HG02571 (cell line): ENCODE measurements around the gene AOAH.
"Not testable (repeated sequence)": the region's sequence is repeated elsewhere in the genome, so short reads cannot be mapped to it uniquely, and the experiment has no call there.

ENCODE experiments used
- ATAC-seq: cut with Tn5 transposase; IDR thresholded peaks from one replicate; pipeline ENCODE4 v1.9.1; 2021; ENCODE audit warnings: mild to moderate bottlenecking, moderate library complexity; ENCODE audit not compliant: unreplicated experiment

The AOAH gene

DNA sequence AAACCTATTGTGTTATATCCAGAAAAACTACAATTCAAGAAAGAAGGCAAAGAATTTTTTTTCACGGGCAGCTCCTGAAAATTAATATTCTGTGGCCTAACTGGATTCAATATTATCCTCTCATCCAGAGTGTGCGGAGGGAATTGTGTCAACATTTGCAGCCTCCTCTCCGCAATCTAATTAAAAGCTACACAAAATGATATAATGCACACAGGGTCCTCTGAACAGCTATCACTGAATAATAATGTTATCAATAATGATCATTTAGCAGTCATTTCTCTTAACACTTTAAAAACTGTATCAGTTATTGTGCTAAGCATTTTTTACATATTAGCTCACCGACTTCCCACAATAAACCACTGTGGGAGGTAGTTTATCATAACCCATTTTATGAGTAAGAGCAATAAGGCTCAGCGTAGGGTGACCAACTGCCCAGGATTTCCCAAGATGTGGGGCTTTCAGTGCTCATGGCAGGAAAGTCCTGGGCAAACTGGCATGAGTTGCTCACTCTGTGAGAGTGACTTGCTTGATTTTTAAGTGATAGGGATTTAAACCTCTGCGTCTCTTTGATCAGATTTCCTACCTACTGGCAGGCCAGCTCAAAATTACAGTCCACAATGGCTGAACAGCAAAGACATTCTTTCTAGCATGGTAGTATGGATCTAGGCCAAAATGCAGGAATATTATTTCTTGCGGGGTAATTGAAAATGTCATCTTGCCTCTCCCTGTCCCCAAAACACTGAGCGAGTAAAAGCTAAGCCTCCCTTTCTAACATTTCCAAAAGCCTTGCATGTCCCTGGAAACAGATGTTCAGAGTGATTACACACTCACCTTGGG is 65.7 kb downstream of the AOAH start:
- ATAC-seq: no peak

DNA sequence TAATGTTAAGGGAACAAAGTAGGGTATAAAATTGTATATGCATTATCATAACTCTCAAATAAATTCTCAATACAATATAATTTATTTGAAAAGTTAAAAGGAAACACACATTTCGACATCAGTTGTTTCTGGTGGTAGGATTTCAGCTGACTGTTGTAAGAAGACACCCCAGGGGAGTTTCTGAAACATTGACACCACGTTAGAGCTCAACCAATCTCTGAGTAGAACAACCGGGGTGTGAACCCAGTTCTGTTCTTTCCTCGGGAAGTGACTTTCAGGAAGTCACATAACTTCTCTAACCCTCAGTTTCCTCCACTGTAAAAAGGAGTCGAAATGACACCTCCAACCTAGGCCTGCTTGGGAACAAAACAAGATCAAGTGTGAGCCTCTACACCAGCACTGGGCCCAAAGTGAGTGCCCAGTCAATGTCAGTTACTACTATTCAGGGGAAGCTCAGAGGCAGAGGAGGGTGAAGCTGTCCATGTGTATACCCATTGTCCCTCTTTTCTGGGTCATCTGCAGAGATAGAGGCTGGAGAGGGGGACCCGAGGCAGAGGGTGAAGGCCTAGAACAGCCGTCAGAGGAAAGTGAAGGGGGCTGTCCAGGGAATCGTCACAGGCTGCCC is 67.1 kb downstream of the AOAH start:
- ATAC-seq: no peak

DNA sequence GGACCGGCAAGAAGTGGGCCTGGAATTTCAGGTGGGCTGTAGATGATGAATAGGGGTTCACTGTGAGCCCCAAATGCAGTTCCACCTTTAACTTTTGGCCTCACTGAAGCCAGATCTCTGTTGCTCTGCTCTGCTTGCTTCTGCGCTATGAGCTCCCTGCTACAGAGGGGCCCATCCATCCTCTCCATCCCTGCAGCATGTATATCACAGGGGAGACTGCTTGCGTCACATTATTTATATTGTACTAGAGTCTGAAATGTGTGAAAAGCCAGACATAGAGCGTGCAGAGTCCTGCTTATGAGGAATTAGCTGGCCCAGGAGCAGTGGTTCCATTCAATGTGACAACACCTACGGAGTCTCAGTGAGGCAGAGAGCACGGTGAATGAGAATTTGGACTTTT is 69.9 kb downstream of the AOAH start:
- no peak for ATAC-seq

DNA sequence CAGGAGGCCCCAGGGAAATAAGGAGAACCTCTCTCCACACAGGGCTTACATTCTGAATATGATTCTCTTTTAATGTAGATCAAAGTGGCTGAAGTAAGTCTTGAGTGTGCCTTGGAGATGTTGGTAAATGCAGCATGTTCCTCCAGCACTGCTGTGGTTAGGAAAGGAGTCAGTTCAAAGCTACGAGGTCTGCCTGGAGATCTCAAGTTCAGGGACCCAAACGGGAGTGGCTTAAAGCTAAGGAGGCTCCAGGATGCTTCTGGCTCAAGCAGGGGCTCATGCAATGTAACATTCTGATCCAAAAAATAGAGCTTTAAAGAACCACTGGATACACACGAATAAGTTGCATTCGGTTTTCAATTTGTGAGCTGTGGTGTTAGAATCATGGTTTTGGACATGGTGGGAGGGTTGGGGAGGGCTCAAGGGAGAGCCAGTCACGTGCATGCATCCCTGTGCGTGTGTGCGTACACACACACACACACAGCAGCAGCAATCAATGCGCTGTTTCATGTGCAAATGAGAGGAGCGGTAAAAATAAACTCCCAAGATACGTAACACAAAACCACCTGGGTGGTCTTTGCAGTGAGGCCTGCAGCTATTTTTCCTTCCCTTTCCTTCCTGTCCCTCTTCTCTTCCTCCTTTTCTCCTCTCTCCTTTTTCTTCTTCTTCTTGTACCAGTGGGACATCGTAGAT is 70.5 kb downstream of the AOAH start:
- ATAC-seq: no peak

DNA sequence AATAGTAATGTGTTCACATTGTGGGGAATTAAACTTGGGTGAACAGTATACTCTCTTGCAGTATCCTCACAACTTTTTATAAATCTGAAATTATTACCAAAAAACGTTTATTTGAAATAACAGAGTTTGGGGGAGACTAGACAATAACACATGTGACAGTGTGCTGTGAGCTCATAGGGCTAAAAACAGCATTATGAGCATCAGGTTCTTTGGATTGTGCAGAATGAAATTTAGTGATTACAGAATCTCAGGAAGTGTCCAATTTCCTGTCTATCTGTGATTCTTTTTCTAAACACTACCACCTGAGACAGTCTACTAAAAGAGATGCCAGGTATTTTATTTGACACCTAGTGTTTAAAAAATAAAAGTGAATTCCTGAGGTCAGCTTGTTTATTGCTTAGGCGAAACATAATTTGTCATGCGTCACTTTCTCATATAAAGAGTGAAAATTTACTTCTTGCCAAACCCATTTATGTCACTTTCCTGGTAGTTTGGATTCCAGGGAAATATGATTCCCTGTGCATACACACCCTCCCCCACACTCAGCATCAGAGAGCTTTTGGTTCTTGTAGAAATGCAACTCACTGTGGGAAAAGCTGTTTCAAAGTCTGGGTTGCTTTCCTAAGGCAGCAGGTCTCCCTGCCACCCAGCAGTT is 71.2 kb downstream of the AOAH start:
- ATAC-seq: no peak

DNA sequence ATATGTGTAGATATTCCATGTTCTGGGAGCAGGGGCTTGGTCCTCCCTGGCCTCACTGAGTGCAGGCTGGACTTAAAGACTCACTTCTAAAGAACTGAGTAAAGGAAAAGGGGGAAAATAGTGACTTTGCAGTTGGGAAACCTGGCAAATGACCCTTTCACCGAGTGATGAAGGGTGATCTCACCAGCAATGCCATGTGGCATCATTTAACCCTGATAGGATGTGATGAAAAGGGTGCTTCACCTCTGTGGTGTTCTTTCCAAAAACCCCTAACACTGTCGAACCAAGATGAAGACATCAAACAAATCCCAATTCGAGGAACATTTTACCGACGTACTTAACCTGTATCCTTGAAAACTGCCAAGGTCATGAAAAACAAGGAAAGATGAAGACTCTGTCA is 71.9 kb downstream of the AOAH start:
- ATAC-seq: no peak

DNA sequence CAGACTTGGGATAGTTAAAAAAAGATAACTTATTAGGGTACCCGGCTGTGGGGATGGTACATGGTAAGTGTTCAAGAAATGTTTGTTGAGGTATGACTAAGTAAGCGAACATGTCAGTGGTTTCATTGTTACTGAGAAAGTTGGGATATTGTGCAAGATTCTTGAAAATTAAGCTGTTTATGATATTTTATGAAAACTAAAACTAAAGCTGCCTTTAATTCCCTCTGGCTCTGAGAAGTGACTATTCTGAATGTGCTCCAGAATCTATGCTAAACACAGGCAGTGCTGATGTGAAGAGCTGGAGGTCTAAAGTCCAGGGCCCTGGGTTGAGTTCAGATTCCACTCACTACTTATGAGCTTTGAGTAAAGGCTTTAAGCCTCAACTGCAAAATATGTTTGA is 72.9 kb downstream of the AOAH start:
- ATAC-seq: no peak

DNA sequence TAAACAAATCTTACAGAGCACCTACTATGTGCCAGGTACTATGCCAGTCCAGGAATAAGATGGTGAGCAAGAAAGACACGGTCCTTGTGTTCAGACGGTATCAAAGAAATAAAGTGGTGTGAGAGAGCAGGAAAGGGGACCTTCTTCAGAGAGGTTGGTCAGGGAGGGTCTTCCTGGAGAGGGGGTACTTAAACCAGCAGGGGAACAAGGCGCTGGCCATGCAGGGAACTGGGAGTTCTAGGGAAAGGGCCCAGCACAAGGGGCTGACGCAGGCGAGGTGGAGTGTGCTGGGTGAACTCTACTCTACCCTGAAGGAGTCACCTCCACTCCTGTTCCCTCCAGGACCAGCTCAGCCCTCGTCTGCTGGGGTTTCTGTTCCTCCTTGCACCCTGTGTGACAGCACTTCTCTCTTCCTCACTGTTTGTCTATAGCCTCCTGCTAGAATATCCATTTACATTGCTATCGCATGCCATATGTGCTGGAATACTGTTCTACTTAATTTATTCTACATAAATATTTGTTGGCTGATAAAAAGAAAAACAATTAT is 73.5 kb downstream of the AOAH start:
- ATAC-seq: no peak

DNA sequence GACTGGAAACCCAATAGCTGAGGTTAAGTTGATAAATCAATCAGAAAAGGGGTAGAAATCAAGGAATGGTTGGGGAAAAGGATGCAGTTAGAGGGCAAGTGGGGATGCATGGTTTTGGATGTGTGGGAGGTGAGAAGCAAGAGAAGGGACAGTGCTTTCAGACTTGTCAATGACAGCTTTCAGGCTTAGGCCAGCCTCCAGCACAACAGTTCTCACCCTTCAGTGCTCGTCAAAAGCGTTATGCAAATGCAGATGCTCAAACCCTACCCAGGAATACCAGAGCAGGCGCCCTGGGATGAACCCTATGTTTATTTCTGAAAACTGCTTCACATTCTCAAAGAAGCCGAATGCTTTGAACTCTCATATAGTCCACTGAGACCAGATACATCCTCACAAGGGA is 74.0 kb downstream of the AOAH start:
- ATAC-seq: no peak

DNA sequence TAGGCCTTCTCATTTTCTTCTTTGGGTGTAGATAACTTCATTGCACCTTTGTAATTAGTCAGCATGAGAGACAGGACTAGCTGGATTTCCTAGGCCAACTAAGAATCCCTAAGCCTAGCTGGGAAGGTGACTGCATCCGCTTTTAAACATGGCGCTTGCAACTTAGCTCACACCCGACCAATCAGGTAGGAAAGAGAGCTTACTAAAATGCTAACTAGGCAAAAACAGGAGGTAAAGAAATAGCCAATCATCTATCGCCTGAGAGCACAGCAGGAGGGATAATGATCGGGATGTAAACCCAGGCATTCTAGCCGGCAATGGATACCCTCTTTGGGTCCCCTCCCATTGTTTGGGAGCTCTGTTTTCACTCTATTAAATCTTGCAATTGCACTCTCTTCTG is 75.0 kb downstream of the AOAH start:
- not testable (repeated sequence) for ATAC-seq

DNA sequence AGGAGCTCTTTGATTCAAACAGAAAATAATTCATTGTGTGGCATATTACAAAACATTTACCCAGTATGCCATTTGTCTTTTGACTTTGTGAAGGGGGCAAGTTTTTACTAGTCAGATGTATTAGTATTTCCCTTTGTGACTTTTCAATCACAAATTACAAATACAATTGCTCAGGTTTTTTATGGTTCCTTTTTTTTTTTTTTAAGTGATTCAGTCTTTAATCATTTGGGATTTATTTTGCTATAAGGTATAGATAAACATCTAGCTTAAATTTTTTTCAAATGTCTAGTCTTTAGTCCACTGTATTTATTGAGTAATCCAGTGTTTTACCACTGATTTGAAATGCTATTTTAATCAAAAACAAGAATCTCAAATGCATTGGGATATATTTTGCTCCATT is 75.9 kb downstream of the AOAH start:
- ATAC-seq: no peak

DNA sequence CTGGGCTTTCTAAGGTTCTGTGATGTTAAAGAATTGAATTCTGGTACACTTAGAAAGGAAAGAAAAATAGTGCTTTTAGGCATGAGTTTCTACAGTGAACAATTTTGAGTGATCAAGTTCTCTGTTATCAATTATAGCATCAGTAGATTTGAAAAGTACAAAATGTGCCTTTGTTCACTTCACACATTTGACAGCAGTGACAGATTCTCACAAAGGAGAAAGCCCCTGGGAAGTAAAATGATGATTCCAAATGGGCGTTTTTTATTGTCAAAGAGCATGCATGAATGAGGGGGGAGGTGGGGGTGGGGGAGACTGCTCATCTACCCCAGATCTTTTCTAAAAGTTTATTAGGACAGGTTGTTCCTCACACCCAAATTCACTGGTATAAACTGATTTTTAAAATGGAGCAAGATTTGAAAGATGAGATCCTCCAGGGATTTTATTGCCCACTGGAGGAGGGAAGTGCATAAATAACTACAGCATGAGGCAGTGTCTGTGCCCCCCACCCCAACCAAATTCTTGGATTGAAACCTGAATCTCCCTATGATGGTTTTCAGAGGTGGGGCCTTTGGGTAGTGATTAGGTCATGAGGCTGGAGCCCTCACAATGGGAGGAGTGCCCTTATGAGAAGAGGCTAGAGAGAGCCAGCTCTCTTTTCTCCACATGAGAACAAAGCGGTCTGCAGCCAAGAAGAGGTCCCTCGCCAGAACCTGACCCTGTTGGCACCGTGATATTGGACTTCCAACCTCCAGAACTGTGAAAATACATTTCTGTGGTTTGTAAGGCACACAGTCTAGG is 79.5 kb downstream of the AOAH start:
- ATAC-seq: no peak

DNA sequence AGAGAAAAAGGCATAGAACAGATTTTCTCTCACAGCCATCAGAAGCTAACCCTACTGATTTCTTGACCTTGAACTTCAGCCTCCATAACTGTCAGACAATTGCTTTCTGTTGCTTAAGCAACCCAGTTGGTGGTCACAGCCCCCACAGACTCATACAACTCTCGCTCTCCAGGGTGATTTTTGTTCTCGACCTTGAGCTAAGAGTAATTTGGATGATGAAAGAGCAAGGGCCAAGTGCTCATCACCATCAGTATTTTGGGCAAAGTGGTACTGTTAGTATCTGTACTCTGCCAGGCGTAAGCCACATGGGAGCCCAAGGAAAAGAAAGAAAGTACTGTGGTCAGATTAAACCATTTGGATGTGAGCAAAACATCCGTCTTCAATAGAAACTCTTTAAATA is 81.9 kb downstream of the AOAH start:
- ATAC-seq: no peak

DNA sequence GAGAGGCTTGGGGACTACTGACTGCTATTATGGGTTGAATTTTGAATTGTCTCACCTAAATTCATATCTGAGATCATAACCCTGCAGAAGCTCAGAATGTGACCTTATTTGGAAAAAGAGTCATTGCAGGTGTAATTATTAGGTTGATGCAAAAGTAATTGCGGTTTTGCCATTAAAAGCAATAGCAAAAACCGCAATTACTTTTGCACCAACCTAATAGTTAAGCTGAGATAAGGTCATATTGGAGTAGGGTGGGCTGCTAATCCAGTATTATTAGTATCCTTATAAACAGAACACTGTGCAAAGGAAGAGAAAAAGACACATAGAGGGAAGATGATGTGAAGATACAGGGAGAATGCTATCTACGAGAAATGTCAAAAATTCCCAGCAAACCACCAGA is 82.3 kb downstream of the AOAH start:
- ATAC-seq: no peak

DNA sequence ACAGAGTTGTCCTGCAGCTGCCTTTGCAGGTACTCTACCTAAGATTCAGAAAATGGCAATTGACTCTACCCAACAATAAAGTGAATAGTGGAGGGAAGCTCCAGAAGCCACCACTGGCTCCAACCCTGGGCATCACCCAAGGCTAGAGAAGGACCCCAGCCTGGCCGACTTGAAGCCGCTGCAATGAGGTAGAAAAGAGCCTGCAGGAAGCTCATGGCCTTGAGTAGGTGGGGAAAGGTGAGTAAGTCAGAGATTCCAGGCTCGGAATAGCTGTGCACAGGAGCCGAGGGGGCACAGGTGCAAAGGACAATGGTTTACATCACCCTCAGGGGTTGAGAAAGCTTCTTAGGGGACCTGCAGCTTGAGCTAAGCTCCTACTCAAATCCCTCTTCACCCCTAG is 83.6 kb downstream of the AOAH start:
- no peak for ATAC-seq

DNA sequence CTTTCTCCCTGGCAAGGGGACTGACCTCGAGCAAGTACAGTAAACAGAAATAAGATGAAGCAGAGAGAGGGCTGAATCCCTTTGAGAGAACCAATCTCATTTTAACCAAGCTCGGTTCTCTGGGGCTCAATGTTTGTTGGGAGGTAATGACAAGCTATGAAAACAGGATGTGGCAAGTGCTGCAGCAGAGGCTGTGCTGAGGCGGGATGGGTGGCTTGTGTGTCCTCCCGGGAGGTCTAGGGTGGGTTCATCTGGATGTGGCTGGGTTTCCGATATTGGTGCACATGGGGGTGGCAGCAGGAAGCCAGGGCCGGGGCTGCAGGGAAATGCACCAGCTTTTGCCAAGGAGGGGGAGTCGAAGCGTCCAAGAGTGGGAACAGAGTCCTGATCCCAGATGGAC is 84.5 kb downstream of the AOAH start:
- ATAC-seq: no peak

DNA sequence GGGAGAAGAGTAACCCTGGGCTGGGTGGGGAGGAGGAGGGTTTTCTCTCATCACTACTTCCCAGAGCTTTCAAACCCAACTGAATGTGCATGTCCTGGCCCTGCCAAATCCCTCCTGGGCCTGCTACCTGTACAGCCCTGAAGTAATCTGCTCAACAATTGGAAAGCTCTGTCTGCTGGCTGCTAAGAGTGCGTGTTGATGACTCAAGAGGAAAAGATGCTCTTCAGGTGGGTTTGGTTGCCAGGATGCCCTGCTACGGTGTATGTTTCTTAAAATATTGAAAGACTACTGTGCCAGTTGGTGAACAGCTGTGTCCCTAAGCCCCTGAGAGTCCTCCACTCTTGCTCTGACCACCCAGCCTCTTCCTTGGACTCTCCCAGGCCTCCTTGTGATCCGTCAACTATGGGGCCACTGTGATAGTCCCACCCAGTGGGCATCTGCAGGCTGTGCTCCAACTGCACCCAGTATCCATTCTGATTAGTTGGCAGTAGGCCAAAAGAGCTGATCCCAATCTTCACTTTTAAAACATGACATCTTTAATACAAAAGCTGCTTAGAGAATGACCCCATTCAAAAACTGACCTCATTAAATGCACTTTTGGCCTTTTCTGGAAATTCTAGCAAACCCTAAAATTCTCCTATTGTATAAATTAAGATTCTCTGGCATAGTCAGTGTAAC is 85.6 kb downstream of the AOAH start:
- ATAC-seq: no peak

DNA sequence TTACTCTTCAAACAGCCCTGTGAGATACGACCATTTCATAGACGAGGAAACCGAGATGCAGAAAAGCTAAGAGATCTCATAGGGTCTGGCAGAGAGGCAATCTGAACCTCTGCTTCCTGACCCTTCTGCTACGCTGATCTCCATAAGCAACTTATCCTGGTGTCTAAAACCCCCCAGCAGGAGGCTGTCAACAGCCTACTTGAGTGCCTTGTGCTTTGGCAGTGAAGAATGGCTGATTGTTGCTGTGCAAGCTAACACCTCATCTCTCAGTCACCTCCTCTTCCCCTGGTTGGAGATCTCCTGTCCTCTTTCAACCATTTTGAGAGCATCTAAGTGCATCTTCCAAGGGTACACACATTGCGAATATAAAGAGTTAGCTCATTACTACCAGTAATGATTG is 86.2 kb downstream of the AOAH start:
- no peak for ATAC-seq

DNA sequence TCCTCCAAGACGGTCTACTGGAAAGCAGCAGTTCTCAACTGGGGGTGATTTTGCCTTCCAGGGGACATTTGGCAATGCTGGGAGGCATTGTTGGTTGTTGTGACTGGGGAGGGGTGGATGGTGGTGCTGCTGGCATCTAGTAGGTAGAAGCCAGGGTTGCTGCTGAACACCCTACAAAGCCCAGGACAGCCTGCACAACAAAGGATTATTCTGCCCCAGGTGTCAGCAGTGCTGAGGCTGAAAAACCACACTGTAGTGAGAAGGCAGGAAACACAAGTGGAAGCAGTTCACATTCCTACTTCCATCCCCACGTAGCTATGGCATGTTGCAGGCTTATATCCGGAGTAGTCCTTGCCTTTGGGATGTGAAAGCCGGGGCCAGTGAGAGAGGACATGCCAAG is 86.9 kb downstream of the AOAH start:
- no peak for ATAC-seq

DNA sequence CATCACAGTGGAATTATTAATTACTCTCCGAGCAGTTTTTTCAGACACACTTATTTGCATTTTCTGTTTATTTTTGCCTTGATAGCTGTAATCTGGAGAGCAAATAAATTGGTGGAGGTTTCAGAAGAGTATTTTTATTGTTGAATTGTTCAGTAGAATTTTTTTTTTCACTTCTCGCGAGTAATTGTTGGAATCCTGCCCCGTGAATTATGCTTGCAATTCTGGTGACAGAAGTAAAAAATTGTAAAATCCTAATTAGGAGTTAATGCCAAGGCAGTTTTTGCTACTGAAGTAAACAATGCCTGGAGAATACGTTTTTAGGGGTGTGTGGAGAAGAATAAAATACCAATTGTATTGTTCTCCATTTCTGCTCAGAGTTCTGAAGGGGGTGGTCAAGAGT is 88.2 kb downstream of the AOAH start:
- ATAC-seq: no peak
